IMR-90 (cell line): ENCODE measurements around the gene CELA2A. TPM values are rescaled to one million over a fixed set of nuclear protein-coding genes. Genes with fewer than 3 reads are reported as not detected.

Experiments
- ATAC-seq: fragments of 200-7000 bp; cut with Tn5 transposase; 2 replicates; pipeline ENCODE4 v1.9.1; 2020; ENCODE audit warnings: low read depth, mild to moderate bottlenecking, moderate library complexity
- BruUV-seq: library from RNA; stranded (reverse); fragments of 400-500 nt; replicated peaks from 2 replicates; lab custom pipeline; 2021; lab: Mats Ljungman, UMichigan
- CTCF ChIA-PET: fragments of 300-600 bp; formaldehyde crosslinking; extraction: SDS; loops from one replicate; lab custom pipeline; 2021; ENCODE audit warnings: antibody characterized with exemption; lab: Yijun Ruan, JAX
- POLR2A ChIA-PET: fragments of 300-600 bp; sonication (Branson Sonifier 250); formaldehyde crosslinking; loops from one replicate; lab custom pipeline; 2022; ENCODE audit warnings: antibody characterized with exemption; ENCODE audit not compliant: unreplicated experiment; lab: Charles Lee
- DNase-seq: peaks from one replicate; pipeline ENCODE4 v3.0.0; 2013
- H2AFZ ChIP-seq: replicated peaks from 2 replicates; pipeline ENCODE3; 2013; ENCODE audit warnings: low read length, mild to moderate bottlenecking; ENCODE audit not compliant: poor library complexity
- H2AK5ac ChIP-seq: 2 replicates; pipeline ENCODE4 v1.6.1; 2013; ENCODE audit warnings: low read depth, low read length, inconsistent platforms
- H2AK9ac ChIP-seq: replicated peaks from 2 replicates; pipeline ENCODE3; 2013; ENCODE audit warnings: mild to moderate bottlenecking, low read depth, low read length, moderate library complexity; ENCODE audit not compliant: poor library complexity
- H2BK120ac ChIP-seq: 2 replicates; pipeline ENCODE4 v1.6.1; 2013; ENCODE audit warnings: low read depth, low read length, inconsistent platforms
- H2BK15ac ChIP-seq: 3 replicates; pipeline ENCODE4 v1.6.1; 2013; ENCODE audit warnings: low read depth, low read length, inconsistent platforms
- H2BK20ac ChIP-seq: 2 replicates; pipeline ENCODE4 v1.6.1; 2013; ENCODE audit warnings: low read depth, mild to moderate bottlenecking, inconsistent platforms, low read length, moderate library complexity
- H2BK5ac ChIP-seq: 2 replicates; pipeline ENCODE4 v1.6.1; 2013; ENCODE audit warnings: mild to moderate bottlenecking, low read depth, low read length, inconsistent platforms; ENCODE audit not compliant: poor library complexity, severe bottlenecking
- H3K14ac ChIP-seq: replicated peaks from 2 replicates; pipeline ENCODE4 v1.6.1; 2013; ENCODE audit warnings: low read depth, low read length, inconsistent platforms
- H3K18ac ChIP-seq: 2 replicates; pipeline ENCODE4 v1.6.1; 2013; ENCODE audit warnings: low read depth, low read length, control low read depth
- H3K23ac ChIP-seq: 2 replicates; pipeline ENCODE4 v1.6.1; 2013; ENCODE audit warnings: low read depth, low read length, inconsistent platforms
- H3K27ac ChIP-seq: 2 replicates; pipeline ENCODE4 v1.5.1; 2013; ENCODE audit warnings: mild to moderate bottlenecking, control low read depth, low read length; ENCODE audit not compliant: insufficient read depth
- H3K27me3 ChIP-seq: 2 replicates; pipeline ENCODE4 v1.6.1; 2013; ENCODE audit warnings: low read length; ENCODE audit not compliant: control insufficient read depth, insufficient read depth
- H3K36me3 ChIP-seq: 2 replicates; pipeline ENCODE4 v1.6.1; 2013; ENCODE audit warnings: low read length, mixed read lengths; ENCODE audit not compliant: control insufficient read depth, insufficient read depth
- H3K4ac ChIP-seq: 2 replicates; pipeline ENCODE4 v1.6.1; 2013; ENCODE audit warnings: low read depth, low read length, inconsistent platforms
- H3K4me1 ChIP-seq: 2 replicates; pipeline ENCODE4 v1.6.1; 2013; ENCODE audit warnings: low read length, mixed read lengths; ENCODE audit not compliant: control insufficient read depth, insufficient read depth
- H3K4me2 ChIP-seq: 2 replicates; pipeline ENCODE4 v1.6.1; 2013; ENCODE audit warnings: low read depth, mild to moderate bottlenecking, control low read depth, low read length, moderate library complexity
- H3K4me3 ChIP-seq: 2 replicates; pipeline ENCODE4 v1.5.1; 2013; ENCODE audit warnings: low read depth, mild to moderate bottlenecking, control low read depth, low read length, moderate library complexity; ENCODE audit not compliant: insufficient read depth
- H3K56ac ChIP-seq: 2 replicates; pipeline ENCODE4 v1.6.1; 2013; ENCODE audit warnings: low read length, inconsistent platforms; ENCODE audit not compliant: insufficient read depth; ENCODE audit errors: extremely low read depth
- H3K79me1 ChIP-seq, 2 experiments: 2 replicates each; pipeline ENCODE4 v1.6.1; 2013; ENCODE audit warnings: low read length in 2 of 2, inconsistent platforms in 1 of 2, low read depth in 1 of 2
- H3K9ac ChIP-seq: 2 replicates; pipeline ENCODE4 v1.6.1; 2013; ENCODE audit warnings: low read depth, low read length, control low read depth
- H3K9me1 ChIP-seq: 2 replicates; pipeline ENCODE4 v1.6.1; 2013; ENCODE audit warnings: low read length, inconsistent platforms; ENCODE audit not compliant: insufficient read depth
- H3K9me3 ChIP-seq: 2 replicates; pipeline ENCODE4 v1.6.1; 2013; ENCODE audit warnings: low read length; ENCODE audit not compliant: control insufficient read depth, insufficient read depth
- H4K20me1 ChIP-seq: 2 replicates; pipeline ENCODE4 v1.6.1; 2013; ENCODE audit warnings: low read length, inconsistent platforms; ENCODE audit not compliant: insufficient read depth
- H4K5ac ChIP-seq: 2 replicates; pipeline ENCODE4 v1.6.1; 2013; ENCODE audit warnings: mild to moderate bottlenecking, low read depth, low read length, control low read depth
- H4K8ac ChIP-seq, 2 experiments: 2 replicates each; pipeline ENCODE4 v1.6.1; 2013; ENCODE audit warnings: low read depth in 2 of 2, low read length in 2 of 2, control low read depth in 1 of 2, inconsistent platforms in 1 of 2
- H4K91ac ChIP-seq: 2 replicates; pipeline ENCODE4 v1.6.1; 2013; ENCODE audit warnings: low read depth, low read length, inconsistent platforms; ENCODE audit not compliant: insufficient read depth
- BHLHE40 ChIP-seq: fragments of 150-350 bp; IDR thresholded peaks from 2 replicates; pipeline ENCODE4 v1.6.1; 2016; ENCODE audit warnings: mild to moderate bottlenecking, low read depth, low read length
- CEBPB ChIP-seq: IDR thresholded peaks from 2 replicates; pipeline ENCODE4 v1.6.1; 2012; ENCODE audit warnings: low read depth, low read length, improper control_type of control experiment
- CHD1 ChIP-seq: IDR thresholded peaks from 2 replicates; pipeline ENCODE4 v1.6.1; 2012; ENCODE audit warnings: low read depth, low read length, improper control_type of control experiment
- MAZ ChIP-seq: IDR thresholded peaks from 2 replicates; pipeline ENCODE4 v1.6.1; 2012; ENCODE audit warnings: low read depth, mild to moderate bottlenecking, low read length, improper control_type of control experiment, moderate library complexity, borderline replicate concordance
- MXI1 ChIP-seq: IDR thresholded peaks from 2 replicates; pipeline ENCODE4 v1.6.1; 2012; ENCODE audit warnings: low read depth, mild to moderate bottlenecking, low read length, moderate library complexity, borderline replicate concordance
- NFE2L2 ChIP-seq: fragments of 150-350 bp; IDR thresholded peaks from 2 replicates; pipeline ENCODE4 v1.6.1; 2016; ENCODE audit warnings: low read depth, mild to moderate bottlenecking, low read length
- POLR2A ChIP-seq: IDR thresholded peaks from 2 replicates; pipeline ENCODE4 v1.6.1; 2012; ENCODE audit warnings: mild to moderate bottlenecking, low read depth, low read length
- RCOR1 ChIP-seq: IDR thresholded peaks from 2 replicates; pipeline ENCODE4 v1.6.1; 2012; ENCODE audit warnings: mild to moderate bottlenecking, low read length, improper control_type of control experiment; ENCODE audit not compliant: insufficient replicate concordance
- SMC3 ChIP-seq: fragments of 150-350 bp; IDR thresholded peaks from 2 replicates; pipeline ENCODE4 v1.6.1; 2016; ENCODE audit warnings: low read depth, mild to moderate bottlenecking, antibody characterized with exemption, low read length, moderate library complexity
- WGBS, 2 experiments: methylation state at CpG; one replicate each; pipeline versions ENCODE4 v1.1.5 to v1.1.7; 2013; ENCODE audit warnings: missing lambda C conversion rate in 2 of 2; ENCODE audit not compliant: insufficient read length in 1 of 2; ENCODE audit errors: extremely low coverage in 2 of 2; 5-methylcytosine and 5-hydroxymethylcytosine counted together
- dilution Hi-C: fragments of 300-500 bp; cut with HindIII; formaldehyde crosslinking; loops from one replicate; pipeline ENCODE4 v1.14.3; 2018; ENCODE audit warnings: low sequenced_read_pairs; ENCODE audit not compliant: unreplicated experiment
- in situ Hi-C: fragments of 300-500 bp; cut with MboI; formaldehyde crosslinking; loops from 3 replicates; pipeline ENCODE4 v1.14.3; 2019; ENCODE audit warnings: low sequenced_read_pairs, inconsistent platforms, mixed read lengths
- intact Hi-C: fragments of 100-400 bp; cut with micrococcal nuclease; formaldehyde crosslinking; loops from 2 replicates; pipeline ENCODE4 v1.10.0; 2022
- polyA plus RNA-seq, 3 experiments: library from polyadenylated mRNA; depleted of rRNA; stranded (reverse); fragments of >200 nt; gene quantifications; 2 replicates each; pipeline ENCODE4 v1.2.3, GENCODE V29; 2012; ENCODE audit warnings: low replicate concordance in 1 of 3
- total RNA-seq: library from RNA; depleted of rRNA; stranded (reverse); fragments of >200 nt; gene quantifications from 2 replicates; pipeline ENCODE4 v1.2.3, GENCODE V29; 2012

CELA2A gene
- total and polyA plus RNA-seq, 2 of the 4 experiments (the other 2 are of a cell fraction): not detected

GRCh38 chr1:15442759-15443158 is 13.8 kb upstream of the CELA2A start:
- H3K56ac ChIP-seq: no peak overlapping the region
- no peak overlapping the region for H2BK5ac ChIP-seq
- no peak overlapping the region for H2AK9ac ChIP-seq
- DNase-seq (no peak), ATAC-seq (no peak)
- no peak overlapping the region for H3K4ac ChIP-seq
- no peak overlapping the region for H4K5ac ChIP-seq
- H3K9me3 ChIP-seq: no peaks in the 10 kb centered on the region
- no peak overlapping the region for H3K9ac ChIP-seq
- H4K91ac ChIP-seq: no peak overlapping the region
- no peak overlapping the region for H2BK120ac ChIP-seq
- no peak overlapping the region for H3K27ac ChIP-seq
- H3K9me1 ChIP-seq: no peaks in the 10 kb centered on the region
- TF ChIP-seq NFE2L2: no peak
- no peak for TF ChIP-seq POLR2A
- TF ChIP-seq MAZ: no peak
- no peak for TF ChIP-seq MXI1
- TF ChIP-seq CEBPB: no peak
- TF ChIP-seq CHD1: no peak
- no peak for TF ChIP-seq BHLHE40
- no peak for TF ChIP-seq SMC3
- TF ChIP-seq RCOR1: no peak
- in situ Hi-C loops: no loop called here
- no peak overlapping the region for H3K4me2 ChIP-seq
- no peak overlapping the region for H3K18ac ChIP-seq
- WGBS, 2 experiments: 74% methylated on average over 3 of the region's 5 CpGs; no CpG with 5 or more reads in 1 of the 2 experiments
- H3K4me1 ChIP-seq: no peaks in the 10 kb centered on the region
- H3K36me3 ChIP-seq: no peaks in the 10 kb centered on the region
- H2AK5ac ChIP-seq: no peak overlapping the region
- CTCF ChIA-PET: interaction anchor here (1.1 kb wide), 1 partner anchor 119 kb away, joined by 3 read pairs; no protein-coding TSS in a partner anchor
- no peak overlapping the region for H3K14ac ChIP-seq
- H4K8ac ChIP-seq: no peak overlapping the region
- no TSS peak for BruUV-seq
- no peaks in the 10 kb centered on the region for H4K20me1 ChIP-seq
- H2BK20ac ChIP-seq: no peak overlapping the region
- no peak overlapping the region for H2AFZ ChIP-seq
- no peak overlapping the region for H3K23ac ChIP-seq
- H2BK15ac ChIP-seq: no peak overlapping the region
- peaks cover 33% of the 10 kb centered on the region; the same call in 1 of the 2 replicates for H3K27me3 ChIP-seq
- POLR2A ChIA-PET: no interaction called here
- intact Hi-C loops: no loop called here
- no peaks in the 10 kb centered on the region for H3K79me1 ChIP-seq
- dilution Hi-C loops: no loop called here
- H3K4me3 ChIP-seq: no peak overlapping the region
